ENCODE data around the gene HDGF. TPM values are rescaled to one million over a fixed set of nuclear protein-coding genes. Genes with fewer than 3 reads are reported as not detected.
"Not testable (repeated sequence)": the region's sequence is repeated elsewhere in the genome, so short reads cannot be mapped to it uniquely, and the experiment has no call there.

The HDGF gene
- total and polyA plus RNA-seq, 2 experiments from 2014 or later = 106 to 251 TPM

- Mint-ChIP-seq H3K4me1 (peaks cover 26% of the 10 kb centered on the region), H3K36me3 (ENCODE audit: low read depth) (peaks cover 20% of the 10 kb centered on the region), H3K27ac (no peak overlapping the region), H3K27me3 (ENCODE audit: insufficient read depth, low read depth, poor library complexity) (peaks cover 7% of the 10 kb centered on the region), H3K4me3 (no peak overlapping the region; the same call in 1 of the 3 replicates), H3K9me3 (no peaks in the 10 kb centered on the region)
- peaks cover 22% of the 10 kb centered on the region for H4K20me1 ChIP-seq (replicated peaks; ENCODE audit: insufficient read depth)
- H3K4me2 ChIP-seq = peak overlapping the region; percentile 75
- DNase-seq (ENCODE audit: low spot score) (no peak), ATAC-seq (no peak)
- H3K27me3 ChIP-seq (ENCODE audit: insufficient read depth) = no peaks in the 10 kb centered on the region
- no peak overlapping the region for H3K4me3 ChIP-seq
- H3K4me1 ChIP-seq (ENCODE audit: insufficient read depth) = peaks cover 29% of the 10 kb centered on the region
- H2AFZ ChIP-seq = peak overlapping the region; percentile 19; the same call in 1 of the 2 replicates
- peaks cover 7% of the 10 kb centered on the region for H3K36me3 ChIP-seq (ENCODE audit: insufficient read depth)
- H3K9me2 ChIP-seq (ENCODE audit: insufficient read depth) = no peaks in the 10 kb centered on the region
- peaks cover 8% of the 10 kb centered on the region for H3F3A ChIP-seq (replicated peaks; ENCODE audit: low read depth)
- H3K27ac ChIP-seq (ENCODE audit: low read depth) = peak overlapping the region; percentile 47; the same call in 1 of the 2 replicates
- no peak for TF ChIP-seq POLR2AphosphoS5 (IDR thresholded peaks at IDR 0.05; ENCODE audit: low read depth)
- no peak for TF ChIP-seq CTCF (conservative IDR thresholded peaks at IDR 0.05; ENCODE audit: low read depth in 2 of 2)
- no peak for TF ChIP-seq EZH2phosphoT487 (IDR thresholded peaks at IDR 0.05; ENCODE audit: unreplicated experiment)
- H3K79me2 ChIP-seq (replicated peaks; ENCODE audit: insufficient read depth) = peaks cover 35% of the 10 kb centered on the region
Observed at GRCh38 chr1:156765666-156766065, 14.2 kb upstream of the HDGF start.

GRCh38 chr1:156765136-156765535, 13.7 kb upstream of the HDGF start:
- peaks cover 10% of the 10 kb centered on the region for H3K27me3 Mint-ChIP-seq (ENCODE audit: insufficient read depth, low read depth, poor library complexity)
- peaks cover 27% of the 10 kb centered on the region for H3K4me1 Mint-ChIP-seq
- H3F3A ChIP-seq (replicated peaks; ENCODE audit: low read depth); H3K9me3 Mint-ChIP-seq; H2AFZ ChIP-seq; H3K4me3 ChIP-seq; ATAC-seq; H3K4me2 ChIP-seq; H3K27ac Mint-ChIP-seq; H3K36me3 ChIP-seq (ENCODE audit: insufficient read depth); H3K27ac ChIP-seq (ENCODE audit: low read depth); H3K9me2 ChIP-seq (ENCODE audit: insufficient read depth); H3K4me3 Mint-ChIP-seq; H3K27me3 ChIP-seq (ENCODE audit: insufficient read depth); DNase-seq (ENCODE audit: low spot score): not testable (repeated sequence)
- peaks cover 15% of the 10 kb centered on the region for H3K36me3 Mint-ChIP-seq (ENCODE audit: low read depth)
- Histone ChIP-seq H3K79me2 (replicated peaks; ENCODE audit: insufficient read depth) (peaks cover 30% of the 10 kb centered on the region), H4K20me1 (replicated peaks; ENCODE audit: insufficient read depth) (peaks cover 16% of the 10 kb centered on the region), H3K4me1 (ENCODE audit: insufficient read depth) (peaks cover 29% of the 10 kb centered on the region)

- H3K4me1 Mint-ChIP-seq = peaks cover 6% of the 10 kb centered on the region
- peaks cover 12% of the 10 kb centered on the region for H3K27me3 Mint-ChIP-seq (ENCODE audit: insufficient read depth, low read depth, poor library complexity)
- H3K36me3 Mint-ChIP-seq (ENCODE audit: low read depth) = no peaks in the 10 kb centered on the region
- no peak overlapping the region for H3K27ac ChIP-seq (ENCODE audit: low read depth)
- no peak overlapping the region for H3K4me3 ChIP-seq
- H3K4me3 Mint-ChIP-seq = no peak overlapping the region
- H3K79me2 ChIP-seq (replicated peaks; ENCODE audit: insufficient read depth) = no peaks in the 10 kb centered on the region
- H4K20me1 ChIP-seq (replicated peaks; ENCODE audit: insufficient read depth) = no peaks in the 10 kb centered on the region
- 0 out of 2 replicates have a peak, but pooled peaks cover 7% of the 10 kb centered on the region for H3K4me1 ChIP-seq (ENCODE audit: insufficient read depth)
- H3F3A ChIP-seq (replicated peaks; ENCODE audit: low read depth) = no peaks in the 10 kb centered on the region; the same call in 1 of the 2 replicates
- no peak for ATAC-seq
- no peak overlapping the region for H3K4me2 ChIP-seq
- H3K9me3 Mint-ChIP-seq = no peaks in the 10 kb centered on the region
- H2AFZ ChIP-seq = no peak overlapping the region
- TF ChIP-seq ZNF331 (CRISPR knock-in tag; IDR thresholded peaks at IDR 0.05; ENCODE audit: low read depth) = no peak
- TF ChIP-seq REST (IDR thresholded peaks at IDR 0.05; ENCODE audit: unreplicated experiment) = no peak
- TF ChIP-seq NANOG (IDR thresholded peaks at IDR 0.05; ENCODE audit: borderline replicate concordance) = no peak
- no peak for TF ChIP-seq CTCF (conservative IDR thresholded peaks at IDR 0.05; ENCODE audit: low read depth in 2 of 2)
- TF ChIP-seq STAT1 (IDR thresholded peaks at IDR 0.05; ENCODE audit: unreplicated experiment) = no peak
- TF ChIP-seq EZH2phosphoT487 (IDR thresholded peaks at IDR 0.05; ENCODE audit: unreplicated experiment) = no peak
- no peak for TF ChIP-seq ETS1 (IDR thresholded peaks at IDR 0.05)
- DNase-seq (ENCODE audit: low spot score) = no peak
- no peaks in the 10 kb centered on the region for H3K27me3 ChIP-seq (ENCODE audit: insufficient read depth)
- no peaks in the 10 kb centered on the region for H3K36me3 ChIP-seq (ENCODE audit: insufficient read depth)
- H3K9me2 ChIP-seq (ENCODE audit: insufficient read depth) = no peaks in the 10 kb centered on the region
- H3K27ac Mint-ChIP-seq = no peak overlapping the region
Observed at GRCh38 chr1:156760796-156761104, 9.3 kb upstream of the HDGF start.

All from GM23338 (cell line).